ENCODE data around the gene AADACL4.

GRCh38 chr1:12714710-12715475 is 71.0 kb downstream of the AADACL4 start:
- TF ChIP-seq SMAD1 (IDR thresholded peaks at IDR 0.05; ENCODE audit: low read depth, partially characterized antibody), result no peak
- TF ChIP-seq POLR2AphosphoS5 (IDR thresholded peaks at IDR 0.05; ENCODE audit: low read length), result no peak
- TF ChIP-seq BRCA1 (IDR thresholded peaks at IDR 0.05; ENCODE audit: low read depth, low read length), result no peak
- TF ChIP-seq CTCF (IDR thresholded peaks at IDR 0.05 in 2 of 3, conservative IDR thresholded peaks at IDR 0.05 in 1 of 3; ENCODE audit: control insufficient read depth in 2 of 3, extremely low read depth in 1 of 3, insufficient read depth in 1 of 3, low read depth in 3 of 3, low read length in 3 of 3), result no peak
- TF ChIP-seq MTA3 (IDR thresholded peaks at IDR 0.05; ENCODE audit: borderline replicate concordance, low read length), result no peak
- no peak for TF ChIP-seq SIN3A (IDR thresholded peaks at IDR 0.05; ENCODE audit: low read depth, low read length)

All from GM12878 (cell line).